Measurements from ENCODE around the gene PYCARD.
"Not testable (repeated sequence)": the region's sequence is repeated elsewhere in the genome, so short reads cannot be mapped to it uniquely, and the experiment has no call there.

DNA sequence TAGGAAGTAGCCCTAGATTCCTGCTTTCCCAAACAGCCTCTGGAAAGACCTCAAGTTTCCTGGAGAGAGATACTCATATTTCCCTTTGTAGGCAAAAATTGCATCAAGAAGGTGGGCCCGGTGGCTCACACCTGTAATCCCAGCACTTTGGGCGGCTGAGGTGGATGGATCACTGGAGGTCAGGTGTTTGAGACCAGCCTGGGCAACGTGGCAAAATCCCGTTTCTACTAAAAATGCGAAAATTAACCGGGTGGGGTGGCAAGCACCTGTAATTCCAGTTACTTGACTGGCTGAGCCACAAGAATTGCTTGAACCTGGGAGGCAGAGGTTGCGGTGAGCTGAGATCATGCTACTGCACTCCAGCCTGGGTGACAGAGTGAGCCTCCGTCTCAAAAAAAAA is 2.4 kb downstream of the PYCARD start:
- TF ChIP-seq, protein P1, sequence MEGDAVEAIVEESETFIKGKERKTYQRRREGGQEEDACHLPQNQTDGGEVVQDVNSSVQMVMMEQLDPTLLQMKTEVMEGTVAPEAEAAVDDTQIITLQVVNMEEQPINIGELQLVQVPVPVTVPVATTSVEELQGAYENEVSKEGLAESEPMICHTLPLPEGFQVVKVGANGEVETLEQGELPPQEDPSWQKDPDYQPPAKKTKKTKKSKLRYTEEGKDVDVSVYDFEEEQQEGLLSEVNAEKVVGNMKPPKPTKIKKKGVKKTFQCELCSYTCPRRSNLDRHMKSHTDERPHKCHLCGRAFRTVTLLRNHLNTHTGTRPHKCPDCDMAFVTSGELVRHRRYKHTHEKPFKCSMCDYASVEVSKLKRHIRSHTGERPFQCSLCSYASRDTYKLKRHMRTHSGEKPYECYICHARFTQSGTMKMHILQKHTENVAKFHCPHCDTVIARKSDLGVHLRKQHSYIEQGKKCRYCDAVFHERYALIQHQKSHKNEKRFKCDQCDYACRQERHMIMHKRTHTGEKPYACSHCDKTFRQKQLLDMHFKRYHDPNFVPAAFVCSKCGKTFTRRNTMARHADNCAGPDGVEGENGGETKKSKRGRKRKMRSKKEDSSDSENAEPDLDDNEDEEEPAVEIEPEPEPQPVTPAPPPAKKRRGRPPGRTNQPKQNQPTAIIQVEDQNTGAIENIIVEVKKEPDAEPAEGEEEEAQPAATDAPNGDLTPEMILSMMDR (IDR thresholded peaks at IDR 0.05), result not testable (repeated sequence)
- not testable (repeated sequence) for TF ChIP-seq POLR2A (IDR thresholded peaks at IDR 0.05)

All from esophagus squamous epithelium (tissue), 4 donors.